CD4-positive, alpha-beta T cell treated with Interleukin-10 for 1 hour (primary cell): ENCODE measurements around the gene UQCRC1.

Experiments used
- DNase-seq: peaks from one replicate; pipeline ENCODE4 v3.0.0-alpha.2; 2020

UQCRC1 gene

DNA sequence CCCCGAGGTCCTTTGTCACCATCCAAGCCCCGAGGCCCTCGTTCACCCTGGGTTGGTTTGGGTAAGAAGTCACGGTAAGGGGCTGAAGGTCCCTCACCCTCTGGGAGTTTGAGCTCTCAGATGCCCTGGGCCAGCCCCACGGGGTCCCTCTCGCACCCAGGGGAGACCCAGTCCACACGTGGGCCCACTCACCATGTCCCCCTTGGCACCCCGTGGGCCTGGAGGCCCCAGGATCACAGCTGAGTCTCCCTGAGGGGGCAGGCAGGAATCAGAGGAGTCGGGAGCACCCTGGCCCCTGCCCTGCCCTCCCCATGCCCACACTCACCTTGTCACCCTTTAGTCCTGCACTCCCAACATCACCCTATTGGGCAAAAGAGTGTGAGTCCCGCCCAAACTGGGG, 40.0 kb downstream of the UQCRC1 start:
- no peak for DNase-seq

DNA sequence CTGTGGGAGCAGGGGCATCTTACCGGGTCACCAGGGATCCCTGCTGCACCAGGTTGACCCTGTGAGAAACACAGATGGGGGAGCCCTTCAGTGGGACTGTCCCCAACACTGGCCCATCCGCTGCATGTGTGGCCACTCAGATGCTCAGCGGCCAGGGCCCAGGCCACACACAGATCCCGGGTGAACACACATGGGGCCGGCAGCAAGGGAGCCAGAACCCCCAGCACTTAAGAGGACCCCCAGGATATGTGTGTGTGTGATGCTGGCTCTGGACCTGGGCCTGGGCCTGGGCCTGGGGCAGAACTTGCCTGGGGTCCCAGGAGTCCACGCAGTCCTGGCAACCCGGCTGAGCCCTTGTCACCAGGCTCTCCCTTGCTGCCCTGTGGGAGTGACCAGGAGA, 41.0 kb downstream of the UQCRC1 start:
- DNase-seq = no peak

DNA sequence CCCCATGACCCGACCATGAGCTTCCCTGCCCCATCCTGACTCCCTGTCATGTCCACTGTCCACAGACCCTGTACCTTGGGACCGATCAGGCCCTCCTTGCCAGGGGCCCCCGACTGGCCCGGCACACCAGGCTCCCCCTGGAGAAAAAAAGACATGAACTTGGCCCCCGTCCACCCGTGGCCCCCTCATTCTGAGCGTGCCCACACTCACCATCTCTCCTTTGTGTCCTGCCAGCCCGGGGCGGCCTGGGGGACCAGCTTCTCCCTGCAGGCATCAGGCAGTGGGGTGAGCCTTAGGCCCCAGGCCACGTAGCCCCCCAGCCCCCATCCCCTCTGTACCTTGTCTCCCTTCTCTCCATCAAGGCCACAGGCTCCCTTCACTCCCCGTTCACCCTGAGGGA, 41.9 kb downstream of the UQCRC1 start:
- DNase-seq = no peak

DNA sequence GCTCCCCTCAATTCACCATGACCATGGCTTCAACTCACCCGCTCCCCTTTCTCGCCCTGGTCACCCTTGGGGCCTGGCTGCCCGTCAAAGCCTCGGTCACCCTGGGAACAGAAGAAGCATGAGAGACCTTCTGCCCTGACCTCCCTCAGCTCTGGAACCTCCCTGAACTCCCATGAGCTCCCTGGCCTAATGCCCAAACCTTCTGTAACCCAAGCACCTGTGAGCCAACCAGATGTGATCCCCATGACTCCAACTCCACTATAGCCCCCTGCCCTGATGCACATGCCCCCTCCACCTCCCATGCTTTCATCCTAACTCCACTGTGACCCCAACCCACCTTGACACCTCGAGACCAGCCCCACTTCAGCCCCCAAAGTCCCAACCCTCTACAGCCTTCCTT, 42.4 kb downstream of the UQCRC1 start:
- DNase-seq = no peak

DNA sequence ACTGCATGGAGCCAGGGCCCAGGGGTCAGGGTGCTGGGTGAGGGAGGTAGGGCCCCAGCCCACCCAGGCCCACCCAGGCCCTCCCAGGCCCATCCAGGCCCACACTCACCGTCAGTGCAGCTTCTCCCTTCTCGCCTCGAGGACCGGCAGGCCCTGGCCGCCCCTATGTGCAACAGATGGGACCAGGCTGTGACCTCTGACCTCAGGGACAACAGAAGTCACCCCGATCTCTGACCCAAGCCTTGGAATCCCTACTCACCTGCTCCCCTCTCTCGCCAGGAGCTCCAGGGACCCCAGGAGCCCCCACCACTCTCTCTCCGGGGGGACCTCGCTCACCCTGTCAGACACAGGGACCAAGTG, 43.1 kb downstream of the UQCRC1 start:
- no peak for DNase-seq

DNA sequence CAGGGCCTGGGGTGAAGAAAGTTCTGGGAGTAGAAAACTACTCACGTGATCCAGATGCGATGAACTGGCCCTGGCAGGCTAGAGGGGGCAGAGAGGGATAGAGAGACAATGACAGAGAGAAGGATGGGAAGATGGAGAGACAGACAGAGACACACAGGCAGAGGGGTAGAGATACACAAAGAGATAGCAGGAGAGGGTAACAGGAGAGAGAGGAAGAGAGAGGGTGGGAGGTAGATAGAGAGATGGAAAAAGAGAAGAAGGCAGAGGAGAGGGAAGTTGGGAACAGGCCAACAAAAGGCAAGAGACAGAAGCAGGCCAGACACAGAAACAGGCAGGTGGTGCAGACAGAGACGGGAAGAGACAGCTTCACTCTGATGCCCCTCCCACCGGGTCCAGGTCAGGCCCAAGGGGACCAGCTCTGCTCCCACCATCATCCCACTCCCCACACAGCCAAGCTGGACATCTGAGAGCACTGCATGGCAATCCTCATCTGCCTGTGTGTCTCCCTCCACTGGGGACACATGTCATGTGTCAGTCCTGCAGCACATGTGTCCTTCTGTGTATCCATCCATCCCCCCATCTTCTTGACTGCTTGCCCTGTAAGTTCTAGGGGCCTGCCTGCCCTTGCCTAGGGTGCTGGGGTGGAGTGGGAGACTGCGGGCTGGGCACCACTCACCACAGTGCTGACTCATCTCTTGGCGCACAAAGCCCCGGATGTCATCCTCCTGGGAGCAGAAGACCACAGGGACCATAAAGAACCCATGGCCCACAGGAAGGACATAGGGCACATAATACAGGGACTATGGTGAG, 43.6 kb downstream of the UQCRC1 start:
- DNase-seq = no peak

DNA sequence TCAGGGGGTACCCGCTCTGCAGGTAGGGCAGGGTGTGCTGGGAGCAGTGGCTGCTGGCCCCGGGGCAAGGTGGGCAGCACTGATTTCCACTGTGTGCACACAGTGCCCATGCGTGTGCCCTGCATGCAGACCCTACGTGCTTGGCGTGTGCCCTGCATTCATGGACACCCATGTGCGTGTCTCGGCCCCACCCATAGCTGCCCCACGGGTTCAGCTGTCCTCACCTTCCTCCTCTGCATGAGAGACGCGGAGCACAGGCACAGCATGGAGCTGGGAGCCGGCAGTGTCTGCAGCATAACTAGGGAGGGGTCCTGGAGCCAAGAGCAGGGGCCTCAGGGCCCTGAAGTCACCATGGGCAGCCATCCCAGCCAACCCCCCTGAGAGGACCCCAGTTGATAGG, 44.3 kb downstream of the UQCRC1 start:
- DNase-seq = no peak

DNA sequence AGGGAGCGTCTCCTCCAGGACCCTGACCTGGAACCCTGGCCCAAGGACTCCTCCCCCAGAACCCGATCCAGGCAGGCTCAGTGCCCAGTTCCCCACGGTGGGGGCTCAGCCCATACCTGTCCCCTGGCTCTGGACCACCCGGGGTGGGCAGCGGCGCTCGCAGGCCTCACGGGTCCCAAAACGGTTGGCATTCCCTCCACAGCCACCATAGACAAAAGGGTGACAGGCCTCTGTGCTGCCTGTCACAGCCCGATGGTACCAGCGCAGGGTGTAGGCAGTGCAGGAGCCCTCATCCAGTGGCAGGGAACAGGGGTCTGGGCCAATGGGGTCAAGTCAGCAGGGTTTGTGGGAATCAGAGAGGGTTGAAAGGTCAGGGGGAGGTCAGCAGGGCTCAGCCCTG, 44.8 kb downstream of the UQCRC1 start:
- DNase-seq = no peak

DNA sequence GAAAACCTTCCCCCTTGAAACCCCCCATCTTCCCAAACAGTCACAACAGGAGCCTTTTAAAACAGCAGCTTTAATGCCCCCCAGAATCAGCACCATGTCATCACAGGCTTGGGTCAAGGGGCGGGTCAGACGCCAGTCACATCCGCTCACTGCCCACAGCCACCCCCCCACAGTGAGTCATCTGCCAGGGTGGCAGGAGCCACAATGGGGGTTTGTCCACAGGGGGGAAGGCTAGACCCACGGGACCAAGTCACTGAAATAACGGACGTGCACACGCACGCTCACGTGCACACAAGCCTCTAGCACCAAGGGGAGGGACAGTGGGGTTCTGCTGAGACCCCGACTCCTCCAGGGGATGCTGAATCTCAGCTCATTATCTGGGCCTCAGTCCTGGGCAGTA, 45.4 kb downstream of the UQCRC1 start:
- DNase-seq = peak; percentile 61

DNA sequence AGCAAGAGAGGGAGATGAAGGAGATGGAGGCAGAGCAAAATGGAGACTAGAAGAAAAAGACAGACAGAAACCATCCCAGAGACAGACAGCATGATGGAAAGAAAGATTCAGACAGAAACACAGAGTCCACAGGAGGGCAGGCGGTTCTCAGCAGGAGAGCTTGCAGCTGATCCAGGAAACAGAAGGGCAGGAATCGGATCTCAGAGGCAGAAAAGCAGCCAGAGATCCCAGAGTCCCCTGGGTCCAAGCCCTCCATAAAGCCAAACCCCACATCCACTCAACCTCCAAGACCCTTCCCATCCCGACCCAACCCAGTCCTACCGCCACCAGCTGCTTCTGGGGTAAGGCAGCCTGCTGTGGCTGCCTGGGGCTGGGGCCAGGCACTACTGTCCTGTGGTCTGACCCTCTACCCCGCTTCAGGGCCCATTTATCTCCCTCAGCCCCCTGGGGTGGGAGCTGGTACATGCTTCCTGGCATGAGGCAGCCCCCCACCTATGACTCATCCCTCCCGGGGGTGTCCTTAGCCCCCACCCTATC, 46.0 kb downstream of the UQCRC1 start, which contains the start of gene UCN2:
TSS of gene UCN2 (minus strand) at position 400 of the 537 bp plus-strand sequence. CDS start 657 bp downstream, outside the sequence.
- no peak for DNase-seq

DNA sequence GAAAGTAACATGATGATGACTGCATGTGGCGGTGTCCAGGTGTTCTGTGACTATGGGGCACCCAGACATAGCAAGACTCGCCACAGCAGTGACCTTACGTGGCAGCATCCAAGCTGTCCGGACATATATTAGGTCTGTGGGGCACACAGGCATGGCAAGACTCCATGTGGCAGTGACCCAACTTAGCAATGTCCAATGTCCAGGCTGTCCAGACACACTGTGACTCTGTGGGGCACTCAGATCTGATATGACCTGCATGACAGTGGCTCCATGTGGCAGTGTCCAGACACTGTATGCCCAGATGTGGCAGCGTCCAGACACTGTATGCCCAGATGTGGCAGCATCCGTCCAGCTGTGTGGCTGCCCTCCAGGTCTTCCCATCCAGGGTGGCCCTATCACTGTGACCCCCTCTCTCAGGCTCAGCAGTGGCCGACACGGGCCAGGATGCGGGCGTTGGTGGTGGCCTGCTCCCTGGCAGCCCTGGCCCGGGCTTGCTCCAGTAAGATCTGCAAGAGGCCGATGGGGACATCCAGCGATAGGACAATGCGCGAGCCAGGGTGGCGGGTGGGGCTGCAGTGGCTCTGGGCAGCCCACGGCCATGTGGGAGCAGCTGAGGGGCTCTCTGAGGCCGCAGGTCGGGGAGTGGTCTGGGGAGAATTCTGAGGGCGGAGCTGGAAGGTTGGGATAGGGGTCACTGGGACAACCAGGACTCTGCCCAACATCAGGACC, 46.9 kb downstream of the UQCRC1 start:
- no peak for DNase-seq

DNA sequence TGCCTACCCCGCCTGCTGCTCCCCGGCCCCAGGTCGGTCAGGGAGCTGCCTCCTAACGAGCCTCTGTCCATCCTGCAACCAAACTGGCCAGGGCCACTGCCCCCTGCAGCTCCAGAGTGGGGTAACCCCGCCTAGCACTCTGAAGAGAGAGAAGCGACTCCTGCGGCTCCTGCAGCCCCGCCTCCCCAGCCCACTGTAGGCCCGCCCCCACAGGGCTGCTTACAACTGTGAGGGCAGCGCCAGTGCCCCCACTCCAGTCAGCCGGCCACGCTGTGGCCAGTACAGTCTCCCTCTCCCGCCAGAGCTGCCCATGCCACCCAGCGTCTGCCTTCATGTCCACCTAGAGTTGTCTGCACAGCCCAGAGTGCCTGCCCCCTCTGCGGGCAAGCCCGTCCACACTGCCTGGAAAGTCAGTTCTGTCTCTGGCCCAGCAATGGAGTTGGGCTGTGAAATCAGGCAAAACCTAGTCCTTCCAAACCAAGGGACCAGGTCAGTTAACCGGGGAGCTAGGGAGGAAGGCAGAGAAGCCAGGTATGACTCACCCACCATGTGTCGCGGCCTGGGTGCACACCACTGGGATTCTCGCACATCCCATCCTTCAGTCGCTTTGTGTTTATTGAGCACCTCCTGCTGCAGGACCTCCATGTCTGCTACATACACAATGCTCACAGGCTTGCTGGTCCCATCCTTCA, 48.3 kb downstream of the UQCRC1 start:
- no peak for DNase-seq

DNA sequence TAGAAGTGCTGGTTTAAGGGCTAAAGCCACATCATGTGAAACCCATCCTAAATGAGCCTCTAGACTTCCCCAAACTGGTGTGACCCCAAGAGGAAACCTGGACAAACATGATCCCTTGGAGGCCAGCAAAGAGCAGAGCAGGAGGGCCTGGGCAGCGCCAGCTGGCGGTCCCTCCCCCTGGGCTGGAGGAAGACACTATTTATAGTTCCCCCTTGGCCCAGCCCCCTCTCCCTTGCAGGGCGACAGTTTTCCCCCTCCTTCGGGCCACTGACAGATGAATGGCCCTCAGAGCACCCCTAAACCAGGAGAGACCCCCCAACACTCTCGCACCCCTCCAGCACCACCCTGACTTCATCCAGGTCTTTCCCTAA, 48.8 kb downstream of the UQCRC1 start:
- DNase-seq = no peak

DNA sequence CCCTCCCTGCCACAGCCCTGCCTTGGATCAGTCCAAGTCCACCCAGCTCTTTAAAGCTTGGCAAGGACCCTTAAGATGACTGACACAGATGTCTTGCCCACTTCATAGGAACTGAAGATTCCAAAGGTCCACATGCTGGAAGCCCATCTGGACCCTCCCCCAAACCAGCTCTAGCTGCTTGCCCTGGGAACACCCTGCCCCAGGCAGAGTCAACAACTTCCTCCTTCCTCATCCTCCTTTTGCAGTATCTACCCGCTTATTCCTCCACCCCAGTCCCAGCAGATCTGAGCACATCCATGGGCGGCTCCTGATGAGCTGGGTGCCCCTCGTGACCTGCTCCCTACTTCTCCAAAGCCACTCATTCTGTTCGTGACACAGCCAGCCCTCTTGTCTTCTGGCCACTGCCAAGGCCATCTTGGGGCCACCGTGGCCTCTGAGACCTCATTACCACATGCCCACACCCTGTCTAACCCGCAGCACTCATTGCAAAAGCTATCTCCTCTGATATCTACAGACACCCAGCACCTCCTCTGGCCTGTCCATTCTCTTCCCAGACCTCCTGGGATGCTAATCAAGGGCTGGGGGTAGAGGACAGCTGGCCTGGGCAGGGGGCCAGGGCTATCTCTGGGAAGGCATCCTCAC, 50.8 kb downstream of the UQCRC1 start:
- DNase-seq = peak; percentile 23

DNA sequence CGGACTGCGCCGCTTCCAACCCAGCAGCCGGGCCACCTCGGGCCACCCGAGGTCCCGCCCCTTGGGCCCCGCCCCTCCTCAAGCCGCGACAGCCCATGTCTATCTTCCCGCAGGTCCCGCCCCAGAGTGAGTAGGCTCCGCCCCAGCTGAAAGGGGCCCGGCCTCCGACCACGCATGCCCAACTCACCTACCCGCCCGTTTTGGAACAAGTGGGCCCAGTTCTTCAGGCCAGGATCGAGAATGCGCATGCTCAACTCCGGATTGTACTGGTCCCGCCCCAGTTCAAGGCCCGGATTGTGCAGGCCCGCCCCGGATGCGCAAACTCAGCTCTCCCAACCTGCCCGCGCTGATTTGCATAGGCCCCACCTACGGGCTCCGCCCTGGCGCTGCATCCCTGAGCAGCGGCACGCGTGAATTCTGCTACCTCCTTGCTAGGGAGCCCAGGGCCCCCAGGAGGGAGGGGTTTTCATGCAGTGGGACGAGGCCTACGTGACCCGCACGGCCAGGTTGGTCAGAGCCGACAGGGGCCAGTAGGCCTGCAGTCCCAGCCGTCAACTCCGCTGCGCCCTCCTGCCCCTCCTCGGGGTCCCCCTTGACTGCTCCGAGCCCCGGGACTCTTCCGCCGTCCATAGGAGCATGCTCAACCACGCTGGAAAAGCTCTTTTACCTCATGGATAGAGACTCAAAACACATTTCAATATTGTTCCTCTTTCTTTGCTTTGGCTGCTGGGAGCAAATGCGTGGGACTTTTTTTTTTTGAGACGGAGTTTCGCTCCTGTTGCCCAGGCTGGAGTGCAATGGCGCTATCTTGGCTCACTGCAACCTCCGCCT, 52.4 kb downstream of the UQCRC1 start, which contains the start of gene PFKFB4:
TSS of gene PFKFB4 (minus strand) at position 8 of the 831 bp plus-strand sequence. CDS start 26 bp downstream, outside the sequence.
- DNase-seq = peak; percentile 100

DNA sequence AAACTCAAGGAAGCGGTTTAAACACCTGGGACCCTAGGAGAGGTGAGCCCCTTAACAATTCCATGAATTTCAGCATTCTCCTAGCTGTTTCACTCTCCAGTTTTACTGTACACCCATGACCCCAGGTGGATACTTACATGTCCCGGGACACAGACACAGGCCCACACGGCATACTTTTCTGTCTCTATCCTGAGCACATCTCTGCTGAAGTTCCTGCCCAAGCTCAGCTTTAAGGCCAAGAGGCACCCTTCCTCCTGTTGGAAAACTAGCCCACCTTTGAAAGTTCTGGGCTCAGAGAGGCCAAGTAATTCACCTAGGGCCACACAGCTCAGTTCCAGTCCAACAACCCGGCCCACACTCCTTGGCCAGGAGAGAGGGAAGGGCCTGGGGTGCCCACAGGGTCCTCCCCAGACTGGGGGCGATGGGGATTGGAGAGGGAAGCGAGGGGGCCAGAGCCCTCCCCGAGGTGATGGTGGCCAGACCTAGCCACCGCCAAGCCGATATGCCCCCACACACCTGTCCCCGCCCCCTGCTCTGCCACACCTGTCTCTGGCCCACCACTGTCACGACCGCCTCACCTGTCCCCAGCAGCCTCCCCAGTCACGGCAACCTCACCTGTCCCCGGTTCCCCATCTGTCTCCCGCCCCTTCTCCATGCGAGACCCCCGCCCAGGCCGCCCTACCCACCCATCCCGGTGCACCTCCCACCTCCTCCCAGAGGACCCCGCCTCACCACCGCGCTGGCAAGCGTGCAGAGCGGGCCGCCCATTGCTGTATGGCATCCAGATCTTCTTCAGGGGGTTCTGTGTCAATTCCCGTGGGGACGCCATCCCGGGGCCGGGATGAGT, 53.3 kb downstream of the UQCRC1 start:
- no peak for DNase-seq

DNA sequence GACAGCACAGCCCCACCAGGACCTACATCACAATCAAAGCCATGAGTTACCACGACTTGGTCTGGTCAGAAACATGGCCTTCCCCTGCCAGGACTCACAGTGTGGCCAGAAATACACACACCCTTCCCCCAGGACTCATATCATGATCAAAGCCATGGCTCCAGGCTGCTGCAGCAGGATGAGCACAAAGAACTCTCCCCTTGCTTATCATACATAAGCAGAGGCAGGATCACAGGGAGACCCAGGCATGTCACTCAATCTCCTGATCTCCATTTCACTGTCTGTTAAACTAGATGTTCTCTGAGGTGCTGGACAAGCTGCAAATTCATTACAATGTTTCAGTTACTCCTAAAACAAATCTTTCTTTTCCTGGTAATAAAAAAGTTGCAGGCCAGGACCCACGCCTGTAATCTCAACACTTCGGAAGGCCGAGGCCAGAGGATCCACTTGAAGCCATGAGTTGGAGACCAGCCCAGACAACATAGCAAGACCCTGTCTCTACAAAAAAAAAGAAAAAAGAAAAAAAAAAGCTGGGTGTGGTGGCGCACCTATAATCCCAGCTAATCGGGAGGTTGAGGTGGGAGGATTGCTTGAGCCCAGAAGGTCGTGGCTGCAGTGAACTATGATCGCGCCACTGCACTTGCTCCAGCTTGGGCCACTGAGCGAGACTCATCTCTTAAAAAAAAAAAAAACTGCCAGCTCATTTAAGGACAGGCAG, 54.1 kb downstream of the UQCRC1 start:
- DNase-seq = no peak

DNA sequence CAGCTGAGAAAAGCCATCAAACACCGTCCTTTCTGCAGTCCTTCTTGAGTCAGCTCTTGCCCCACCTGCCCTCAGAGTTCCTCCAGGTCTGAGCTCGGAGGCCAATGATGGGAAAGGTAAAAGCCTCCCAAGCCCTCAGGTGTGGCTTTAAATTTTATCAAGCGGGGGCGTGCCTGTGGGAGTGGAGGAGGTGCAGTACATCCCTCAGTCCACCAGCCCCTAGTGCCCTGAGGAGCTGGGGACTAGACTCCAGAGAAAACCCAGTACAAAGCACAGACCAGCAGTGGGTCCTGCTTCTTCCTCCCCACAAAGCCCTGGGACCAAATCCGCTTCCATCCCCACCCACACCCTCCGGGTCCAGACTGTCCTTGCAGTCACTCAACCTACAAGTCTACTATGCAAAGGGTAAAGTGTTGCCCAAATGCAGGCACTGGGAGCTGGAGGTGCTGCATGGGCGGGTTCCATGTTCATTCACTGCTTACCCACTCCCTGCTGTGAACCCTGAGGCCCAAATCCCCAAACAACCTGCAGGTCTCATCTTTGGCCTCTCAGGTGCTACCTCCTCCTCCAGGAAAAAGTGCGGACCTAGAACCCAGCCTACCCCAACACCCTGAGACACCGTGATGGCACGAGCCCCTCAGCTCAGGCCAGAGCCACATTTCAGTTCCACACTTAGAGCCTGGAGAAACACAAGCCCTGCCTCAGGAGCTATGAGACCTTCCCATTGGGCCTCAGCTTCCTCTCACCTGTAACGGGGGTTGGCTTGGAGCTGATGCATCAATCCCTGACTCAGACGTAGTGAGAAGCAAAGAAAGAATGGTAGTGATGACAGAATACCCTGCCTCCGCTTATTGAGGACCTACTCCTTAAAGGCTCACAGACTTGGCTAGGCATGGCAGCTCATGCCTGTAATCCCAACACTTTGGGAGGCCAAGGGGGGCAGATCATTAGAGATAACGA, 55.3 kb downstream of the UQCRC1 start:
- DNase-seq = no peak

DNA sequence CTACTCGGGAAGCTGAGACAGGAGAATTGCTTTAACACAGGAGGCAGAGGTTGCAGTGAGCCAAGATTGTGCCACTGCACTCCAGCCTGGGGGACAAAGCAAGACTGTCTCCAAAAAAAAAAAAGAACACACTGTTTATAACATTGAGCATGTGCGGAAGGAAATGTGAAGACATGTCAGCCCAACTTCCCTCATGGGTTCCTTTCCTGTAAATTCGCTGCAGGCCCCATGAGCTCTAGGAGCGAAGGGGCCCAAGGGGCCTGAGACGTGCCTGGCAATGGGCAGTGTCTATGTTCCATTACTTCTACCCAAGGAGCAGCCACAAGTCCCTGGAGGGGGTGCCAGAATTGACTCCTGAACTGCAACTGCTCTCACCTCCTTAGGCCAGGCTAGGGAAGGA, 56.1 kb downstream of the UQCRC1 start:
- no peak for DNase-seq
